Natural killer cell (primary cell): ENCODE results near the gene CAMK4. TPM values are rescaled to one million over a fixed set of nuclear protein-coding genes. Genes with fewer than 3 reads are reported as not detected.

Source experiments
- ATAC-seq, 3 donors: fragments of 150-1000 bp in 2 of 3; fragments of 200-7000 bp in 1 of 3; cut with Tn5 transposase; 1 replicate in 1 of 3; 2 replicates in 2 of 3; pipeline ENCODE4 v1.10.0; 2021; ENCODE audit warnings: mild to moderate bottlenecking in 2 of 3, moderate library complexity in 2 of 3
- DNase-seq, 2 donors: peaks; one replicate each; pipeline versions ENCODE4 v3.0.0 to v3.0.0-alpha.2; 2013 to 2021; ENCODE audit warnings: mixed read lengths in 1 of 2
- H3K27ac ChIP-seq: one replicate; pipeline ENCODE4 v1.5.1; 2013; ENCODE audit warnings: mild to moderate bottlenecking, low read length
- H3K27me3 ChIP-seq: one replicate; pipeline ENCODE4 v1.6.1; 2013; ENCODE audit warnings: low read length; ENCODE audit not compliant: control insufficient read depth, insufficient read depth
- H3K36me3 ChIP-seq: one replicate; pipeline ENCODE4 v1.6.1; 2013; ENCODE audit warnings: low read length; ENCODE audit not compliant: control insufficient read depth, insufficient read depth
- H3K4me1 ChIP-seq: one replicate; pipeline ENCODE4 v1.6.1; 2013; ENCODE audit warnings: low read length; ENCODE audit not compliant: control insufficient read depth, insufficient read depth
- H3K4me3 ChIP-seq: one replicate; pipeline ENCODE4 v1.5.1; 2013; ENCODE audit warnings: low read length
- H3K9me3 ChIP-seq: one replicate; pipeline ENCODE4 v1.6.1; 2013; ENCODE audit warnings: low read length; ENCODE audit not compliant: control insufficient read depth, insufficient read depth
- H3K27ac Mint-ChIP-seq, 2 donors: one replicate each; pipeline ENCODE4 v1.8.0; 2022; ENCODE audit warnings: mild to moderate bottlenecking in 2 of 2, mixed read lengths in 2 of 2, moderate library complexity in 1 of 2
- H3K27me3 Mint-ChIP-seq, 2 donors: one replicate each; pipeline ENCODE4 v1.8.0; 2022; ENCODE audit warnings: low read depth in 2 of 2, mixed read lengths in 2 of 2
- H3K36me3 Mint-ChIP-seq: one replicate; pipeline ENCODE4 v1.8.0; 2022; ENCODE audit warnings: mixed read lengths
- H3K4me1 Mint-ChIP-seq, 2 donors: one replicate each; pipeline ENCODE4 v1.8.0; 2022; ENCODE audit warnings: mixed read lengths in 2 of 2
- H3K4me3 Mint-ChIP-seq: one replicate; pipeline ENCODE4 v1.8.0; 2022; ENCODE audit warnings: mild to moderate bottlenecking, moderate library complexity, mixed read lengths
- H3K9me3 Mint-ChIP-seq, 2 donors: one replicate each; pipeline ENCODE4 v1.8.0; 2022; ENCODE audit warnings: mixed read lengths in 2 of 2
- CTCF ChIP-seq: fragments of 200-600 bp; IDR thresholded peaks from one replicate; pipeline ENCODE4 v1.8.0; 2022; ENCODE audit warnings: antibody characterized with exemption
- WGBS: methylation state at CpG from one replicate; pipeline ENCODE4 v1.1.7; 2013; ENCODE audit warnings: missing lambda C conversion rate; ENCODE audit not compliant: insufficient coverage; 5-methylcytosine and 5-hydroxymethylcytosine counted together
- intact Hi-C: fragments of 100-400 bp; cut with micrococcal nuclease; formaldehyde crosslinking; loops from one replicate; pipeline ENCODE4 v1.14.2; 2022
- total RNA-seq, 4 donors: library from RNA; stranded (reverse); fragments of 120-200 nt in 1 of 4; gene quantifications; one replicate each; pipeline versions ENCODE4 v1.2.3 to v1.2.4, GENCODE V29; 2013 to 2022

Gene CAMK4
- total RNA-seq, 3 donors from 2014 or later (not counting 1 experiment from before 2014, with no cell fraction given): 0.80 to 7.9 (median 7.2) TPM

GRCh38 chr5:111480346-111480745 is 256.2 kb downstream of the CAMK4 start:
- no peaks in the 10 kb centered on the region for H3K9me3 Mint-ChIP-seq
- TF ChIP-seq CTCF: no peak
- peaks cover 0 to 3% of the 10 kb centered on the region in 2 donors for H3K27me3 Mint-ChIP-seq
- no peak overlapping the region for H3K27ac Mint-ChIP-seq
- DNase-seq (no peak), ATAC-seq (no peak)
- H3K4me3 Mint-ChIP-seq: no peak overlapping the region
- Histone ChIP-seq H3K4me3 (no peak overlapping the region), H3K27ac (no peak overlapping the region), H3K4me1 (no peaks in the 10 kb centered on the region), H3K9me3 (no peaks in the 10 kb centered on the region), H3K36me3 (no peaks in the 10 kb centered on the region), H3K27me3 (peaks cover 3% of the 10 kb centered on the region)
- intact Hi-C loops: no loop called here
- H3K36me3 Mint-ChIP-seq: no peaks in the 10 kb centered on the region
- WGBS: 86% methylated on average over 3 of the region's 4 CpGs
- no peaks in the 10 kb centered on the region for H3K4me1 Mint-ChIP-seq

GRCh38 chr5:111486055-111486454 is 261.9 kb downstream of the CAMK4 start:
- Histone ChIP-seq H3K4me3 (no peak overlapping the region), H3K9me3 (no peaks in the 10 kb centered on the region), H3K36me3 (no peaks in the 10 kb centered on the region), H3K4me1 (no peaks in the 10 kb centered on the region), H3K27ac (no peak overlapping the region), H3K27me3 (peaks cover 3% of the 10 kb centered on the region)
- H3K4me3 Mint-ChIP-seq: no peak overlapping the region
- TF ChIP-seq CTCF: no peak
- H3K9me3 Mint-ChIP-seq: no peaks in the 10 kb centered on the region
- intact Hi-C loops: no loop called here
- ATAC-seq (no peak), DNase-seq (no peak)
- no peak overlapping the region for H3K27ac Mint-ChIP-seq
- no peaks in the 10 kb centered on the region for H3K4me1 Mint-ChIP-seq
- no peaks in the 10 kb centered on the region for H3K27me3 Mint-ChIP-seq
- WGBS: 100% methylated on average over 1 of the region's 2 CpGs
- H3K36me3 Mint-ChIP-seq: no peaks in the 10 kb centered on the region

- Histone ChIP-seq H3K36me3 (no peaks in the 10 kb centered on the region), H3K4me3 (no peak overlapping the region), H3K4me1 (no peaks in the 10 kb centered on the region), H3K27me3 (no peaks in the 10 kb centered on the region), H3K9me3 (no peaks in the 10 kb centered on the region), H3K27ac (no peak overlapping the region)
- Mint-ChIP-seq H3K9me3 (no peaks in the 10 kb centered on the region), H3K27ac (no peak overlapping the region), H3K4me1 (no peaks in the 10 kb centered on the region), H3K27me3 (no peaks in the 10 kb centered on the region), H3K4me3 (no peak overlapping the region), H3K36me3 (no peaks in the 10 kb centered on the region)
- intact Hi-C loops: no loop called here
- no peak for ATAC-seq
- no peak for DNase-seq
- no peak for TF ChIP-seq CTCF
Observed at GRCh38 chr5:111486926-111487325, 262.7 kb downstream of the CAMK4 start.

- H3K4me1 ChIP-seq: no peaks in the 10 kb centered on the region
- no peak overlapping the region for H3K27ac ChIP-seq
- H3K36me3 ChIP-seq: no peaks in the 10 kb centered on the region
- Mint-ChIP-seq H3K36me3 (no peaks in the 10 kb centered on the region), H3K4me3 (no peak overlapping the region), H3K27me3 (no peaks in the 10 kb centered on the region), H3K4me1 (no peaks in the 10 kb centered on the region), H3K27ac (no peak overlapping the region), H3K9me3 (no peaks in the 10 kb centered on the region)
- DNase-seq: no peak
- no peak overlapping the region for H3K4me3 ChIP-seq
- H3K9me3 ChIP-seq: no peaks in the 10 kb centered on the region
- ATAC-seq: no peak
- intact Hi-C loops: no loop called here
- no peaks in the 10 kb centered on the region for H3K27me3 ChIP-seq
- TF ChIP-seq CTCF: no peak
Observed at GRCh38 chr5:111488353-111488752, 264.2 kb downstream of the CAMK4 start.
